Measurements from ENCODE around the gene PRKAR1A.

DNA sequence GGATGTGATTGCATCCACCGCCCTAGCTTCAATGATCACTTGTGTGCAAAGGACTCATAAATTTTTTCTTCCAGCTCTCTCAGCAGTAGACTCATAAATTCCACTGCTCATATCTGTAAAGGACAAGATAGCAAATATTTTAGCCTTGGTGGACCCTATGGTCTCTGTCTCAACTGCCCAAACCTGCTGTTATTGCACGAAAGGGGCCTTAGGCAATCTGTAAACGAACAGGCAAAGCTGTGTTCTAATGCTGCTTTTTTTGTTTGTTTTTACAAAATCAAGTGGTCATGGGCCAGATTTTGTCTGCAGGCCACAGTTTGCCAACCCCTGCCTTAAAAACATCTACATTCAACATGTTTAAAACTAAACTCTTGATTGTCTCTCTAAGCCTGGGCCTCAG lies 54.8 kb downstream of the PRKAR1A start:
- TF ChIP-seq POLR2AphosphoS5 (IDR thresholded peaks at IDR 0.05) (no peak), POLR2A (IDR thresholded peaks at IDR 0.05) (no peak)

All from suprapubic skin (tissue), 4 donors.